Neuronal stem cell (in vitro differentiated cells): ENCODE results near the gene DNAJC25.

Experiments
- DNase-seq: peaks from one replicate; pipeline ENCODE4 v3.0.0-alpha.2; 2013; ENCODE audit warnings: low spot score
- H2AFZ ChIP-seq: one replicate; pipeline ENCODE4 v1.6.1; 2013; ENCODE audit warnings: mild to moderate bottlenecking, low read length, inconsistent platforms
- H2AK5ac ChIP-seq: 2 replicates; pipeline ENCODE4 v1.6.1; 2013; ENCODE audit warnings: low read depth, mild to moderate bottlenecking, inconsistent platforms, low read length, moderate library complexity, mixed read lengths
- H2BK120ac ChIP-seq: 2 replicates; pipeline ENCODE4 v1.6.1; 2013; ENCODE audit warnings: low read depth, mild to moderate bottlenecking, inconsistent platforms, low read length, moderate library complexity, mixed read lengths
- H2BK12ac ChIP-seq: one replicate; pipeline ENCODE4 v1.6.1; 2013; ENCODE audit warnings: low read length, inconsistent platforms
- H2BK15ac ChIP-seq: 2 replicates; pipeline ENCODE4 v1.6.1; 2013; ENCODE audit warnings: mild to moderate bottlenecking, low read length, inconsistent platforms, mixed read lengths
- H2BK5ac ChIP-seq: one replicate; pipeline ENCODE4 v1.6.1; 2013; ENCODE audit warnings: inconsistent platforms, mild to moderate bottlenecking, low read length, moderate library complexity
- H3K14ac ChIP-seq: one replicate; pipeline ENCODE4 v1.6.1; 2013; ENCODE audit warnings: low read length, inconsistent platforms
- H3K18ac ChIP-seq: 2 replicates; pipeline ENCODE4 v1.6.1; 2013; ENCODE audit warnings: low read length, inconsistent platforms
- H3K23ac ChIP-seq: 2 replicates; pipeline ENCODE4 v1.6.1; 2013; ENCODE audit warnings: low read depth, mild to moderate bottlenecking, mixed read lengths, low read length, inconsistent platforms; ENCODE audit not compliant: poor library complexity
- H3K27ac ChIP-seq: replicated peaks from 3 replicates; pipeline ENCODE4 v1.5.1; 2013; ENCODE audit warnings: low read length, inconsistent platforms
- H3K27me3 ChIP-seq, 3 experiments: 2 replicates each; pipeline ENCODE4 v1.6.1; 2013; ENCODE audit warnings: low read length in 3 of 3, mild to moderate bottlenecking in 2 of 3, inconsistent platforms in 1 of 3, low read depth in 1 of 3, mixed read lengths in 1 of 3, moderate library complexity in 1 of 3; ENCODE audit not compliant: control insufficient read depth in 3 of 3, insufficient read depth in 3 of 3
- H3K36me3 ChIP-seq, 2 donors: replicated peaks in 1 of 2; 2 replicates each; pipeline ENCODE4 v1.6.1; 2013; ENCODE audit warnings: low read length in 2 of 2; ENCODE audit not compliant: control insufficient read depth in 2 of 2, insufficient read depth in 2 of 2
- H3K4ac ChIP-seq: 2 replicates; pipeline ENCODE4 v1.6.1; 2013; ENCODE audit warnings: inconsistent platforms, mild to moderate bottlenecking, low read length, moderate library complexity
- H3K4me1 ChIP-seq, 2 donors: 1 replicate in 1 of 2; 2 replicates in 1 of 2; pipeline ENCODE4 v1.6.1; 2013; ENCODE audit warnings: low read length in 2 of 2, low read depth in 1 of 2; ENCODE audit not compliant: control insufficient read depth in 2 of 2, insufficient read depth in 1 of 2
- H3K4me2 ChIP-seq: one replicate; pipeline ENCODE4 v1.6.1; 2013; ENCODE audit warnings: mild to moderate bottlenecking, low read length, inconsistent platforms; ENCODE audit not compliant: insufficient read depth, poor library complexity, severe bottlenecking
- H3K4me3 ChIP-seq, 2 donors: 2 replicates each; pipeline ENCODE4 v1.5.1; 2013; ENCODE audit warnings: low read length in 2 of 2, mild to moderate bottlenecking in 2 of 2, inconsistent platforms in 1 of 2, moderate library complexity in 1 of 2
- H3K79me1 ChIP-seq: one replicate; pipeline ENCODE4 v1.6.1; 2013; ENCODE audit warnings: low read depth, mild to moderate bottlenecking, inconsistent platforms, low read length, moderate library complexity
- H3K9ac ChIP-seq: one replicate; pipeline ENCODE4 v1.6.1; 2013; ENCODE audit warnings: mild to moderate bottlenecking, low read depth, low read length, inconsistent platforms; ENCODE audit not compliant: poor library complexity
- H3K9me3 ChIP-seq, 2 donors: replicated peaks in 1 of 2; 2 replicates each; pipeline versions ENCODE3 to v1.6.1; 2013; ENCODE audit warnings: low read length in 2 of 2, mild to moderate bottlenecking in 2 of 2, inconsistent platforms in 1 of 2, low read depth in 1 of 2, mixed read lengths in 1 of 2, moderate library complexity in 1 of 2; ENCODE audit not compliant: control insufficient read depth in 2 of 2, insufficient read depth in 1 of 2
- H4K8ac ChIP-seq: one replicate; pipeline ENCODE4 v1.6.1; 2013; ENCODE audit warnings: low read depth, mild to moderate bottlenecking, inconsistent platforms, low read length, moderate library complexity
- H4K91ac ChIP-seq: one replicate; pipeline ENCODE4 v1.6.1; 2013; ENCODE audit warnings: low read length, low read depth, mild to moderate bottlenecking, inconsistent platforms; ENCODE audit not compliant: poor library complexity
- WGBS, 2 donors: extraction: QIAGEN DNeasy Blood & Tissue Kit; methylation state at CpG; one replicate each; pipeline ENCODE4 v1.1.7; 2013; ENCODE audit warnings: missing lambda C conversion rate in 2 of 2, mixed read lengths in 1 of 2; ENCODE audit not compliant: insufficient read length in 2 of 2, insufficient replicate concordance in 1 of 2; ENCODE audit errors: extremely low coverage in 2 of 2; 5-methylcytosine and 5-hydroxymethylcytosine counted together

Gene DNAJC25

DNA sequence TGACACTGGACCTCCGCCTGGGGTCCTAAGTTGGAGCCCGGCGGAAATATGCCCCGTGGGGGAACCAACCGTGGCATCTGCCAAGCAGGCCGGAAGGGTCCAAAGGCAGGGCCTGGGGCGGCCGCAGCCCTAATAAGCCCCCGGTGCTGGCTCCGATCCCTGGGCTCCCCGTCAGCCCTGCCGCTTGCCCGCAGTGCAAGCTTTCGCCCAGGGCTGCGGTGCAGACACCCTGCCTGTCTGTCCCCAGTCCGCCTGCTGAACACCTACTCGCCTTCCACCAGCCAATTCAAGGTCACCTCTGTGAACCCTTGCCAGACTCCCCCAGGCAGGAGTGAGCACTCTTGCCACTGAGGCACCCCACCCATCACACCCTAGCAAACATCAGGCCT lies 31.2 kb upstream of the DNAJC25 start:
- H3K4ac ChIP-seq, result no peak overlapping the region
- H2BK120ac ChIP-seq, result no peak overlapping the region
- H3K9me3 ChIP-seq, result no peaks in the 10 kb centered on the region
- peaks cover 0 to 6% of the 10 kb centered on the region in 2 donors for H3K4me1 ChIP-seq
- H3K18ac ChIP-seq, result peak overlapping the region; percentile 83
- H3K27me3 ChIP-seq, result peaks cover 0 to 11% (median 0%) of the 10 kb centered on the region in 3 experiments
- no peak for DNase-seq
- no peak overlapping the region for H3K27ac ChIP-seq
- H4K91ac ChIP-seq, result peak overlapping the region; percentile 19
- no peak overlapping the region for H3K14ac ChIP-seq
- no peaks in the 10 kb centered on the region for H3K79me1 ChIP-seq
- peak overlapping the region; percentile 95 for H2AK5ac ChIP-seq
- peak overlapping the region; percentile 72 for H2BK5ac ChIP-seq
- H3K4me2 ChIP-seq, result peak overlapping the region; percentile 60
- peak overlapping the region; percentile 68 for H2BK15ac ChIP-seq
- peak overlapping the region; percentile 52 for H4K8ac ChIP-seq
- H3K9ac ChIP-seq, result no peak overlapping the region
- H2AFZ ChIP-seq, result peak overlapping the region; percentile 87
- H3K23ac ChIP-seq, result peak overlapping the region; percentile 61
- no CpG with 5 or more reads among the region's 17 CpGs for WGBS, 2 donors
- peaks cover 10 to 13% of the 10 kb centered on the region in 2 donors for H3K36me3 ChIP-seq
- peak overlapping the region in 1 of 2 donors; percentile 87 for H3K4me3 ChIP-seq
- H2BK12ac ChIP-seq, result peak overlapping the region; percentile 93

DNA sequence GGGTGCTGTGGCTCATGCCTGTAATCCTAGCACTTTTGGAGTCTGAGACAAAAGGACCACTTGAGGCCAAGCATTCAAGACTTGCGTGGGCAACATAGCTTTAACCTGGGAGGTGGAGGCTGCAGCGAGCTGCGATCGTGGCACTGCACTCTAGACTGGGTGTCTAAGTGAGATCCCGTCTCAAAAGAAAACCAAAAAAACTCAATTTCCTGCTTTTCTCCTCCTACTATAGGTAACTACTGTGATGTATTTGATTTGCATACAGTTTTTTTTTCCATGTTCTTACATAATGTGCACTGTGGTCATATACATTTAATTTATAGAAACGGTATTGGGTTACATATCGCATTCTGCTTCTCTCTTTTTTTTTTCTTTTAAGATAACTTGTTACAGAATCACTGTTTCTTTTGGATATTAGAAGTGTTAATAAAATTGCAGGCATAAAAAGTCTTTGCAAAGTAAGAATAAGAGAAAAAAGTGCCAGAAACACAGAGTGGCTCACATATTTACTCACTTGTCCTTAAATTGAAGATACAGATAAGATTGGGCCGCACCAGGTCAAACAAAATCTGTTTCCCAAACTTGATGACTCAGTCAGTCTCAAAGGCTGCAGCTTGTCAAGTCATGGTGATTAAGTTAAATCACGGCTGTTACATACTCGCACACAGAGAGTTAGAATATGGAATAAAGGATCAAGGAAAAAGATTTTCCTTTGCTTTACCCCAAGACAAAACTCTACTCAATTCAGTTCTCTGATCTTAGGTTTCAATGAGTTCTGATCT lies 29.7 kb upstream of the DNAJC25 start:
- no peak overlapping the region for H3K23ac ChIP-seq
- no peak overlapping the region for H2BK15ac ChIP-seq
- no peak overlapping the region for H2BK12ac ChIP-seq
- H3K36me3 ChIP-seq, result peaks cover 2 to 5% of the 10 kb centered on the region in 2 donors
- no peak overlapping the region for H3K14ac ChIP-seq
- peaks cover 0 to 6% of the 10 kb centered on the region in 2 donors for H3K4me1 ChIP-seq
- no peak for DNase-seq
- H3K4me2 ChIP-seq, result no peak overlapping the region
- no peak overlapping the region for H2AFZ ChIP-seq
- H3K18ac ChIP-seq, result no peak overlapping the region
- H3K27me3 ChIP-seq, result peaks cover 0 to 11% (median 0%) of the 10 kb centered on the region in 3 experiments
- H3K27ac ChIP-seq, result no peak overlapping the region
- H2BK120ac ChIP-seq, result no peak overlapping the region
- no peaks in the 10 kb centered on the region for H3K79me1 ChIP-seq
- H3K4me3 ChIP-seq, result no peak overlapping the region
- no peak overlapping the region for H2BK5ac ChIP-seq
- no peak overlapping the region for H2AK5ac ChIP-seq
- H4K91ac ChIP-seq, result no peak overlapping the region
- H3K4ac ChIP-seq, result no peak overlapping the region
- WGBS, 2 donors, result no CpG with 5 or more reads among the region's 10 CpGs
- H4K8ac ChIP-seq, result no peak overlapping the region
- H3K9me3 ChIP-seq, result no peaks in the 10 kb centered on the region
- H3K9ac ChIP-seq, result no peak overlapping the region

DNA sequence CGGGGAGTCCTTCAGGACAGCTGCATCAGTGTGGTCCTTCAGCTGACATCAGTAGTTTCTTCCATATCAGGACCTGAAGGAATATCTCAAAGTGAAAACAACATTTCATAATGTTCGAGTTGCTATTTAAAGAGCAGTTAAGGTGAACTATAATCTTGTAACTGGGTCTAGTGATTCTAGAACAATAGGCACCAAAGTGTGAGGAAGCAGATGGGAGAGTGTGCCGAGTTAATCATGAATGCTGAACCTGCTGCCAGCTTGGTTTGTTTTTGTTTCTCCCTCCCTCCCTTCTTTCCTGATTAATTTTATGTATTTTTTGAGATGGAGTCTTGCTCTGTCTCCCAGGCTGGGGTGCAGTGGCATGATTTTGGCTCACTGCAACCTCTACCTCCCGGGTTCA lies 28.1 kb upstream of the DNAJC25 start:
- H3K18ac ChIP-seq, result no peak overlapping the region
- no peak overlapping the region for H2BK120ac ChIP-seq
- no peaks in the 10 kb centered on the region for H3K9me3 ChIP-seq
- no peak overlapping the region for H4K8ac ChIP-seq
- no peak overlapping the region for H3K4me2 ChIP-seq
- no peak overlapping the region for H3K23ac ChIP-seq
- no peak overlapping the region for H3K4ac ChIP-seq
- no peak for DNase-seq
- WGBS, 2 donors, result no CpG with 5 or more reads among the region's 4 CpGs
- no peak overlapping the region for H3K4me3 ChIP-seq
- H2BK12ac ChIP-seq, result no peak overlapping the region
- H2AK5ac ChIP-seq, result no peak overlapping the region
- H3K36me3 ChIP-seq, result no peaks in the 10 kb centered on the region
- peaks cover 0 to 11% (median 0%) of the 10 kb centered on the region in 3 experiments for H3K27me3 ChIP-seq
- no peak overlapping the region for H2BK15ac ChIP-seq
- H3K27ac ChIP-seq, result no peak overlapping the region
- no peaks in the 10 kb centered on the region for H3K79me1 ChIP-seq
- no peak overlapping the region for H3K9ac ChIP-seq
- no peak overlapping the region for H2BK5ac ChIP-seq
- no peak overlapping the region for H2AFZ ChIP-seq
- H4K91ac ChIP-seq, result no peak overlapping the region
- no peak overlapping the region for H3K14ac ChIP-seq
- peaks cover 0 to 6% of the 10 kb centered on the region in 2 donors for H3K4me1 ChIP-seq

DNA sequence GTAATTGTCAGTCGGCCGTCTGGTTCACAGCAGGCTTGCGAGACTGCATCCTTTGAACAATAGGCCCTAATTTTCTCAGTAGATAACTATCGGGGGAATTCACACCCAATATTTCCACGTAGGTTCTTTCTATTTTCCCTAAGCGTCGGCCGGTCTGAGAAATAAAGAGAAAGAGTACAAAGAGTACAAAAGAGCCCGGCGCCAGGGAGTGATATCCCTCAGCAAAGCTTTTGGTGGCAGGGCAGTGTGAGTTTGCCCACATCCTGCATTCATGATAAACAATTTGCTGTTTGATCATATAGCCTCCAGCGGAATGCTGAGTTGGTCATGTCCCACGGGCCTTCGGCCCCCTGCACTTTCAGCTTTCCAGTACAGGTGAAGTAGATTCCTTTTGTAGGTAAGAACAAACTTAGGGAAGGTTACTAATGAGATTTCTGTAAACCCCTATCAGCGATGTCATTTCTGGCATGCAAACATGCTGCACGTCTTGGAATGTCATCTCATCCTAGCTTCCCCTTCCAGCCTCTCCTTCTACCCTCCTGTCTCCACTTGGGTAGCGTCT lies 27.0 kb upstream of the DNAJC25 start:
- Histone ChIP-seq H3K4me3 (no peak overlapping the region), H2BK120ac (no peak overlapping the region), H3K4me2 (no peak overlapping the region), H3K23ac (no peak overlapping the region), H2BK15ac (no peak overlapping the region), H3K9ac (no peak overlapping the region), H4K91ac (no peak overlapping the region), H3K14ac (no peak overlapping the region), H3K27me3 (peaks cover 0 to 8% (median 0%) of the 10 kb centered on the region in 3 experiments), H3K9me3 (no peaks in the 10 kb centered on the region), H3K18ac (no peak overlapping the region), H2BK5ac (no peak overlapping the region), H3K36me3 (no peaks in the 10 kb centered on the region), H3K4me1 (peaks cover 0 to 6% of the 10 kb centered on the region in 2 donors), H2AK5ac (no peak overlapping the region), H2BK12ac (no peak overlapping the region), H3K79me1 (no peaks in the 10 kb centered on the region), H2AFZ (peak overlapping the region; percentile 56), H3K27ac (no peak overlapping the region), H3K4ac (no peak overlapping the region), H4K8ac (no peak overlapping the region)
- no peak for DNase-seq
- WGBS, 2 donors, result no CpG with 5 or more reads among the region's 16 CpGs
